Kidney (tissue), 14 donors: ENCODE measurements around the gene TMEM271. TPM values are rescaled to one million over a fixed set of nuclear protein-coding genes. Genes with fewer than 3 reads are reported as not detected.
"Not testable (repeated sequence)": the region's sequence is repeated elsewhere in the genome, so short reads cannot be mapped to it uniquely, and the experiment has no call there.

Source experiments
- DNase-seq, 5 donors: peaks; one replicate each; pipeline ENCODE4 v3.0.0-alpha.2; 2013 to 2020
- FAIRE-seq: peaks from 2 replicates; lab custom pipeline; 2012; peaks lifted over from hg19 to GRCh38; lab: Jason Lieb, UNC
- H3K27ac ChIP-seq, 2 donors: one replicate each; pipeline ENCODE4 v1.7.0; 2013; ENCODE audit warnings: low read depth in 2 of 2, low read length in 2 of 2, inconsistent platforms in 1 of 2
- H3K27me3 ChIP-seq: one replicate; pipeline ENCODE4 v1.7.1; 2013; ENCODE audit warnings: low read length, inconsistent platforms; ENCODE audit not compliant: control insufficient read depth, insufficient read depth
- H3K36me3 ChIP-seq, 3 donors: one replicate each; pipeline versions ENCODE4 v1.7.0 to v1.7.1; 2013; ENCODE audit warnings: low read length in 3 of 3, control low read depth in 1 of 3, inconsistent platforms in 1 of 3; ENCODE audit not compliant: insufficient read depth in 3 of 3, control insufficient read depth in 2 of 3
- H3K4me1 ChIP-seq, 3 donors: one replicate each; pipeline versions ENCODE4 v1.7.0 to v1.7.1; 2013; ENCODE audit warnings: low read length in 3 of 3, inconsistent platforms in 1 of 3, low read depth in 1 of 3; ENCODE audit not compliant: control insufficient read depth in 2 of 3, insufficient read depth in 2 of 3
- H3K4me3 ChIP-seq, 3 donors: one replicate each; pipeline versions ENCODE4 v1.7.0 to v1.8.1; 2013; ENCODE audit warnings: low read length in 3 of 3, control low read depth in 1 of 3, inconsistent platforms in 1 of 3
- H3K9ac ChIP-seq, 3 donors: one replicate each; pipeline versions ENCODE4 v1.7.0 to v1.7.1; 2013; ENCODE audit warnings: low read length in 3 of 3, control low read depth in 1 of 3, inconsistent platforms in 1 of 3
- H3K9me3 ChIP-seq, 3 donors: one replicate each; pipeline versions ENCODE4 v1.7.0 to v1.7.1; 2013; ENCODE audit warnings: low read length in 3 of 3, control low read depth in 1 of 3, inconsistent platforms in 1 of 3; ENCODE audit not compliant: control insufficient read depth in 2 of 3, insufficient read depth in 1 of 3
- CTCF ChIP-seq: IDR thresholded peaks from 3 replicates; pipeline ENCODE4 v1.5.1; 2012; ENCODE audit warnings: mild to moderate bottlenecking, moderate library complexity, borderline replicate concordance; ENCODE audit not compliant: insufficient read depth; ENCODE audit errors: extremely low read depth
- intact Hi-C: fragments of 100-400 bp; cut with DNase I; formaldehyde crosslinking; loops from one replicate; pipeline ENCODE4 v1.11.1; 2022
- polyA plus RNA-seq: library from polyadenylated mRNA; stranded (reverse); fragments of 350-450 nt; fragmentation: Illumina TruSeq; extraction: RNeasy Lipid Tissue Mini Kit (QIAGEN cat#74804); gene quantifications from one replicate; pipeline ENCODE4 v1.2.3, GENCODE V29; 2014; ENCODE audit warnings: low read depth, low replicate concordance; ENCODE audit not compliant: insufficient read depth
- total RNA-seq: library from RNA; stranded (reverse); fragmentation: NEBNext Ultra II Directional; extraction: Animal tissue kit (Norgen Biotek cat#: 25700); gene quantifications from one replicate; pipeline ENCODE4 v1.2.1, GENCODE V29; 2021
- donor health status: control.
- donor health status: control.
- donor health status: control.
- donor health status: control.
- donor health status: control.
- donor health status: DM: yes; HTN: yes; CAD: no.
- donor health status: Normal renal cell carcinoma (clear cell type).

The TMEM271 gene
- total and polyA plus RNA-seq, 2 donors from 2014 or later: not detected

- Histone ChIP-seq H3K9me3 (no peaks in the 10 kb centered on the region), H3K4me3 (no peak overlapping the region), H3K4me1 (no peaks in the 10 kb centered on the region), H3K27ac (no peak overlapping the region), H3K27me3 (no peaks in the 10 kb centered on the region), H3K36me3 (no peaks in the 10 kb centered on the region), H3K9ac (no peak overlapping the region)
- DNase-seq (peak in 1 of 5 donors; percentile 48), FAIRE-seq (no peak)
- no peak for TF ChIP-seq CTCF
- intact Hi-C loops: no loop called here
Observed at GRCh38 chr4:555566-556275, 20.4 kb downstream of the TMEM271 start.

GRCh38 chr4:554793-555320, 21.2 kb downstream of the TMEM271 start:
- H3K4me1 ChIP-seq, intact Hi-C loops, H3K9me3 ChIP-seq, H3K36me3 ChIP-seq, H3K27ac ChIP-seq, DNase-seq, H3K27me3 ChIP-seq, H3K4me3 ChIP-seq, H3K9ac ChIP-seq: not testable (repeated sequence)
- peak; percentile 44 for FAIRE-seq

- Histone ChIP-seq H3K4me3 (no peak overlapping the region), H3K27me3 (no peaks in the 10 kb centered on the region), H3K9me3 (no peaks in the 10 kb centered on the region), H3K9ac (no peak overlapping the region), H3K36me3 (no peaks in the 10 kb centered on the region), H3K27ac (no peak overlapping the region), H3K4me1 (no peaks in the 10 kb centered on the region)
- FAIRE-seq: no peak
- no peak for DNase-seq
- intact Hi-C loops: no loop called here
- no peak for TF ChIP-seq CTCF
Observed at GRCh38 chr4:552019-552418, 24.1 kb downstream of the TMEM271 start.

- H3K9ac ChIP-seq, FAIRE-seq, H3K9me3 ChIP-seq, H3K27me3 ChIP-seq, DNase-seq, intact Hi-C loops, H3K4me1 ChIP-seq, H3K36me3 ChIP-seq, H3K4me3 ChIP-seq, H3K27ac ChIP-seq: not testable (repeated sequence)
Observed at GRCh38 chr4:550268-550667, 25.8 kb downstream of the TMEM271 start.
